Stromal cell of bone marrow (primary cell): Measurements from ENCODE around the gene SMPX.
A peak's percentile ranks its signal among the peaks of the same experiment; 100 is the strongest.
"Not testable (repeated sequence)": the region's sequence is repeated elsewhere in the genome, so short reads cannot be mapped to it uniquely, and the experiment has no call there.

Experiments
- DNase-seq: peaks from one replicate; pipeline ENCODE4 v3.0.0-alpha.2; 2012; ENCODE audit warnings: low read depth

The SMPX gene

DNA sequence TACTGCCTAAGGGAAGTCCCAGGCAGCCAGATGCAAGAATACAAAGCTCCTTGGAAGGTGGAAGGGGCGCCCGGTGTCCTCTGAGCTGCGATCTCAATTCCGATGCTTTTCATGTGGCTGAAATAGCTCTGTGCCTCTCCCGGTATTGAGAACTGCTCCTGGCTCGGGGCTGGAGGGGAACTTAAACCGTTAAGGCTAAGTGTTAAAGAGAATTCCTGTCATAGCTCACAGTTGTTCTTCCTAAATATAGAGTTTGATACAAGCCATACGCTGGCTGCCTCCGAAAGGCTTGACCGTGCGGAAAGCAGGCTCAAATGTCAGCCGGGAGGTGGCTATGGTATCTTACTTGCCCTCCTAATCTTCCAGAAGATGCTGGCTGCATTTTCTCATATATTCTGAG is at the start of gene SMPX:
Gene SMPX (minus strand): TSS at position 157 of the 400 bp plus-strand sequence. CDS start 3,826 bp downstream, outside the sequence.
- DNase-seq, result no peak

DNA sequence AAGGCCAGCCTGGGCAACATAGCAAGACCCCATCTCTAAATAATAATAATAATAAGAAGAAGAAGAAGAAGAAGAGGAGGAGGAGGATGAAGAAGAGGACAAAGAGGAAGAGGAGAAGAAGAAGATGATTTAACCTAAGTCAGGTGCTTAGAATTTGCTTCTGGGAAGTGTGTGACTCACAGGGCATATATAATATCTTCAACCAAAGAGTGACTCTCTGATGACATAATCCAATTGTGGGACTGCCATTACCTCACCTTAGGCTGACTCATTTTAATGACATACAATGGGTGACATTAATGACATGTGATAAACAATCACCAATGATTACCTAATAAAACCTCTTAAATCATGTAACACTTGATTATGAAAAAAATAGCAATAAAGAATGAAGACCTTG is 48.8 kb upstream of the SMPX start:
- no peak for DNase-seq

GRCh38 chrX:21802839-21803238 is 44.9 kb upstream of the SMPX start:
- peak; percentile 5 for DNase-seq

GRCh38 chrX:21802054-21802670 is 44.2 kb upstream of the SMPX start:
- no peak for DNase-seq

DNA sequence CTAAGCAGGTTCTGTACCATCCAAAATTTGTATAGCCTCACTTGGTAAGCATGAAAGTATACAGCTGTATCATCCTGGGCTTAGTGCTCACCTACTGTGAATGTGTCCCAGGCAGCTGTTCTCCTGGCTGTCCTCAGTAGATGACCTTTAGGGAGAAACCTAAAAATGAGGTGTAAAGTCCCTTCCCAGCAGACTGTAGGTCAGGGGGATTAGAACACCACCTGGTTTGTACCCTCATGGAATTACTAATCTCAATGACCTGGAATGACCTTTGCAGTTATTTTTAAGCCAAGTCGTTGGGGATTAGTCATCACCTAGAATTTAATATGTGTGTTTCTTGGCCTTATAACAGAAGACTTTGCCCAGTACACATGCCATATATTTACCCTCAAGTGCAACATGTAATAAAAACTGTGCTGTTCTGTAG is 42.4 kb upstream of the SMPX start:
- DNase-seq, result peak; percentile 28

DNA sequence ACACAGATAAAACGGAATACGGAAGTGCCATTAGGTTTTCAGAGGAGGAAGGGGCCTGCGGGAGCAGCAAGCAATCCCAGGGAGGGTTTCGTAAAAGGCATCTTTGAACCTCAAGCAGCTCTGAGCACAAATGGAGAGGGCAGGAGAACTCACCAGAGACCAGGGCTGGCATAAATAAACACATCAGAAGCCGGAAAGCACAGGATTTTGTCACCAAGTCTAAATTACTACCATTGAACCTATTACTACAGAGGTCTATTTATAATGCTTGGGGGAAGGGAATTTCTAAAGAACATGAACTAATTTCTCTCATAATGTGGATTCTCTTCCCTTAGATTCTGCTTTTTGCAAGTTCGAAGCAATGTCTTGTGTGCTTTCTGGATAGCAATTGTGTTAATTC is 41.9 kb upstream of the SMPX start:
- no peak for DNase-seq

- DNase-seq, result peak; percentile 43
Measured at GRCh38 chrX:21798677-21799219, 40.8 kb upstream of the SMPX start.

DNA sequence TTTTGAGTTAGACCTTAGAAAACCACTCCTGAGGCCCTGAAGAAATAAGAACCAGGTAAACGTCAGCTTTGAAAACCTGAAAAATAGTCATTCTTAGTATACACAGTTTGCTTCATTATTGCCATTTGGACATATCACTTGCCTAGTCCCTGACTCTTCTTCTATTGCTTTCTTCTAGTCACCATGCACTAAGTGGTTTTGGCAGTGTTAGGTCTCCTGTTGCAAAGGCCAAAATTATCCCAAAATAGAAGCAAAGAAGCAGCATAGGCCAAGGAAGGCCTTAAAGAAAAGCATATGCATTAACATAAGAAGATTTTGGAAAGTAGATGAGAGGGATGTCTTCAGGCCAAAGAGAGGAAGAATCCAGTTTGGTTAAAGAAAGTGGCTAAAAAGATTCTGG is 24.1 kb upstream of the SMPX start:
- no peak for DNase-seq

- peak; percentile 15 for DNase-seq
Measured at GRCh38 chrX:21781525-21781924, 23.6 kb upstream of the SMPX start.

- no peak for DNase-seq
Measured at GRCh38 chrX:21779095-21779494, 21.2 kb upstream of the SMPX start.

GRCh38 chrX:21778236-21778635 is 20.3 kb upstream of the SMPX start:
- no peak for DNase-seq

- DNase-seq, result not testable (repeated sequence)
Measured at GRCh38 chrX:21775128-21775527, 17.2 kb upstream of the SMPX start.

DNA sequence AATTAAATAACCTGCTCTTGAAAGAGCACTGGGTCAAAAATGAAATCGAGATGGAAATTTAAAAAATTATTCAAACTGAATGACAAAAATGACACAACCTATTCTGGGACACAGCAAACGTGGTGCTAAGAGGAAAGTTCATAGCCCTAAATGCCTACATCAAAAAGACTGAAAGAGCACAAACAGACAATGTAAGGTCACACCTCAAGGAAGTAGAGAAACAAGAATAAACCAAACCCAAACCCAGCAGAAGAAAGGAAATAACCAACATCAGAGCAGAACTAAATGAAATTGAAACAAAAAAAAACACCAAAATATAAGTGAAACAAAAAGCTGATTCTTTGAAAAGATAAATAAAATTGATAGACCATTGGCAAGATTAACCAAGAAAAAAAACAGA is 15.1 kb upstream of the SMPX start:
- not testable (repeated sequence) for DNase-seq

GRCh38 chrX:21770631-21771321 is 12.9 kb upstream of the SMPX start:
- no peak for DNase-seq

GRCh38 chrX:21766101-21766500 is 8.2 kb upstream of the SMPX start:
- DNase-seq, result no peak

- DNase-seq, result no peak
Measured at GRCh38 chrX:21764008-21764407, 6.1 kb upstream of the SMPX start.

DNA sequence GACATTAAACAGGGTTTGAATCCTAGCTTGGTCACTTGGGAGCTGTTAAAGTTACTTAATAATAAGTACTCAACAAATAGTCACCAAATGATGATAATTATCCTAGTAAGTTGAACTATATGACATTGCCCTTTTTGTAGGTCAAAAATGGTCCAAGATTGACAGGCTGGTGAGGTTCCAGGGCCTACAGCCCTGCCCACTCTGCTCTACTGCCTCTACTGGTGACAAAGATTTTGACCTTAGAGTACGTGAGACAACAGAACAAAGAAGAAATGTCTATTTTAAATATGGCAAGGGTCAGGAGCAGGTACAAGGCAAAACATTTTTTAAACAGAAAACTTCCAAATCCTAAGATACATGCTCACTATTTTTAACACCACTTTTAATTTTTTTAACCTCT is 572 bp upstream of the SMPX start:
- no peak for DNase-seq

- DNase-seq, result no peak
Measured at GRCh38 chrX:21756785-21757529, 959 bp downstream of the SMPX start.

- DNase-seq, result no peak
Measured at GRCh38 chrX:21749924-21750323, 8.0 kb downstream of the SMPX start.

- no peak for DNase-seq
Measured at GRCh38 chrX:21748235-21748634, 9.7 kb downstream of the SMPX start.

- DNase-seq, result no peak
Measured at GRCh38 chrX:21747558-21747957, 10.4 kb downstream of the SMPX start.

DNA sequence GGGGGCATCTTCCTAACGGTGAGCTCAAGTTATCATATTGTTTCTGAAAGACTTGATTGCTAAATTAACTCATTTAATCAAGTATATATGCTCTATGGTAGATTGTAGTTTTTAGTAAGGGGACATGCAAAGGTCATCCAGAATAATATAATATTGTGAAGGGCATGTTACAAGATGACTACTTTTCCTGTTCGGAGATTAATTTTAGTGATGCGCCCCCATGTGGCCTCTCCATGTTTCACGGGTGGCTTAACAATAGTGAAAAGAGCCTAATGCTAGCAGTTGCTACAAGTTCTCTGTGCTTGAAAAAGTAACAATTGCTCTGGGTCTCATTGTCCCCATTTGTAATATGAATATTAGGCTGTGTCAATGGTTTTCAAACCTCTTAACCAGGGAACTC is 12.2 kb downstream of the SMPX start:
- no peak for DNase-seq

DNA sequence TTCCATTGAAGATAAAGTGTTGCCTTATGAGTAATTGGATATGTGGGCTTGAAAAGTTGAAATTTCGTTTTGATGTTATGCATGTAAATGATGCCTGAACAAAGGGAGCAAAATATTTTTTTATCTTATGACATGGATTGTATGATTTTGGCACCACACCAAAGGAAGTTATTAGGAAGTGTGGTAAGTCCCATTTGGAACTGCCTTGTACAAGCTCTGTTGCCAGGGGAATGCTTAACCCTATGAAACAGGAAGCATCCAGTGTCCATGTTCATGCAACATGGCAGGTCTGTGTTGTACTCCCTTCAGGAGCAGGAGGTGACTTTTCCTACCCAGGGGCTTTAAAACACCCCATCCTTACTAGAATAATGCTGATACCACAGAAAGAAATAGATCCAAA is 13.2 kb downstream of the SMPX start:
- DNase-seq, result no peak
